Kidney epithelial cell (primary cell): ENCODE measurements around the gene GFRA1. TPM values are rescaled to one million over a fixed set of nuclear protein-coding genes. Genes with fewer than 3 reads are reported as not detected.

Experiments
- DNase-seq: peaks from one replicate; pipeline ENCODE4 v3.0.0-alpha.2; 2010; ENCODE audit warnings: low read depth
- H3K27me3 ChIP-seq: 2 replicates; pipeline ENCODE4 v1.6.0; 2011; ENCODE audit warnings: low read length; ENCODE audit not compliant: control insufficient read depth, insufficient read depth
- H3K36me3 ChIP-seq: 2 replicates; pipeline ENCODE4 v1.5.1; 2011; ENCODE audit warnings: low read length; ENCODE audit not compliant: control insufficient read depth, insufficient read depth
- H3K4me3 ChIP-seq: 2 replicates; pipeline ENCODE4 v1.5.1; 2011; ENCODE audit warnings: low read depth, mild to moderate bottlenecking, control low read depth, low read length
- total RNA-seq: library from RNA; depleted of rRNA; stranded (reverse); fragments of >200 nt; gene quantifications from 2 replicates; pipeline ENCODE4 v1.2.3, GENCODE V29; 2015
- TF ChIP-seq, protein P1 (sequence below): IDR thresholded peaks from 2 replicates; pipeline ENCODE4 v1.5.1; 2011; ENCODE audit warnings: mild to moderate bottlenecking, moderate library complexity, low read length, control low read depth, inconsistent platforms; ENCODE audit not compliant: insufficient read depth, poor library complexity, severe bottlenecking

The GFRA1 gene
- total RNA-seq, 1 donor from 2014 or later, result 1.6 TPM

DNA sequence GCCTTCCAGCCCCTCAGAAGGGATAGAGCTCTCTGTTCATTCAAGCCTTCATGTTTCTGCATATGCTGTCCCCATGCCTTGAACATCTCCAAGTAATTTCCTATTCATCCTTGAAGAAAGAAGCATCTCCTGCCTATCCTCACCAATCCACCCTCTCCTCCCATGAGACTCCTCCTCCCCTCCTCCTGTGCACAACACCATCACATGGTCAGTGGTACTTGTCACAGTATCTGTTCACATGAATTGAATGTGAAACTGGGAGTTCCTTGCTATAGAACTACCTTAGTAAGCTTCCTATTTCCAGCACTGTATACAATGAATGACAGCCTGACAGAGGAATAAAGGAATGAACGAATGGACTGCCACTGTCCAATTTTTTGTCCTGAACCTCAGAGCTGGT lies 115.5 kb downstream of the GFRA1 start:
- no peaks in the 10 kb centered on the region for H3K27me3 ChIP-seq
- TF ChIP-seq, protein P1, sequence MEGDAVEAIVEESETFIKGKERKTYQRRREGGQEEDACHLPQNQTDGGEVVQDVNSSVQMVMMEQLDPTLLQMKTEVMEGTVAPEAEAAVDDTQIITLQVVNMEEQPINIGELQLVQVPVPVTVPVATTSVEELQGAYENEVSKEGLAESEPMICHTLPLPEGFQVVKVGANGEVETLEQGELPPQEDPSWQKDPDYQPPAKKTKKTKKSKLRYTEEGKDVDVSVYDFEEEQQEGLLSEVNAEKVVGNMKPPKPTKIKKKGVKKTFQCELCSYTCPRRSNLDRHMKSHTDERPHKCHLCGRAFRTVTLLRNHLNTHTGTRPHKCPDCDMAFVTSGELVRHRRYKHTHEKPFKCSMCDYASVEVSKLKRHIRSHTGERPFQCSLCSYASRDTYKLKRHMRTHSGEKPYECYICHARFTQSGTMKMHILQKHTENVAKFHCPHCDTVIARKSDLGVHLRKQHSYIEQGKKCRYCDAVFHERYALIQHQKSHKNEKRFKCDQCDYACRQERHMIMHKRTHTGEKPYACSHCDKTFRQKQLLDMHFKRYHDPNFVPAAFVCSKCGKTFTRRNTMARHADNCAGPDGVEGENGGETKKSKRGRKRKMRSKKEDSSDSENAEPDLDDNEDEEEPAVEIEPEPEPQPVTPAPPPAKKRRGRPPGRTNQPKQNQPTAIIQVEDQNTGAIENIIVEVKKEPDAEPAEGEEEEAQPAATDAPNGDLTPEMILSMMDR, result no peak
- no peak for DNase-seq
- no peaks in the 10 kb centered on the region for H3K36me3 ChIP-seq
- H3K4me3 ChIP-seq, result no peak overlapping the region

DNA sequence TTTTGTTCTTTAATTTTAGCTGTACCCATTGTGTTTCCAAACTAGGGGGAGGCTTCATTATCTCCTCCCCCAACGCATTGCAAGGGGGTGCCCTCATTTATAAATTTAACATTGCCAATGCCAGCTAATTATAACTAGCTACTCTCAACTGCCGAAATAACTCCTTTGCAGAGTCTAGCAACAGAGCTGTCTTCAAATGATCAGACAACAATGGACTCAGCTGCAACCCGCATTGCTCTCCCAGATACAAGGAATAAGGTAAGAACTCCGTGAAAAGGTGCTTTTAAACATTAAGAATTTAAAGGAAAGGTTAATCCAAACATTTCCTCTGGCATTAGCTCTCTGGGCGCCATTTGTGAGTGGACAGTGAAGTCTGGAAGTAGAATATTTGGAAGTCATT lies 116.2 kb downstream of the GFRA1 start:
- H3K27me3 ChIP-seq, result no peaks in the 10 kb centered on the region
- no peak for DNase-seq
- no peaks in the 10 kb centered on the region for H3K36me3 ChIP-seq
- TF ChIP-seq, protein P1, result no peak
- no peak overlapping the region for H3K4me3 ChIP-seq

DNA sequence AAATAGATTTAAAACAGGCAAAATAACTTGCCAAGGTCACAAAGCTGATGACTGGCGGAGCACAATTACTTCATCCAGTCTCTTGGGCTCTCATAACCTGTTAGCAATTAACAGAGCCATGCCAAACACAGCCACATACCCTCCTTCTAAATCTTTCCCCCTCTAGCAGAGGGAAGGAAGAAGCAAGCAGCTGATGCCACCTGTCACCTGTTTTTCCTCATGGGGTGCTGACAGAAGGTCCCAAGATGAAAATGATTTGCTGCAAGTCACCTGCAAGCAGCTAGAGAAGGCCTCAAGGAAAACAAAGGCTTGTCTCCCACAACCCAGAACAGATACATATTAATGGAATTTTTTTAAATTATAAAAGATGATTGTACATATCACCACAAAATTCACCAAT lies 117.8 kb downstream of the GFRA1 start:
- TF ChIP-seq, protein P1, result no peak
- H3K36me3 ChIP-seq, result no peaks in the 10 kb centered on the region
- no peaks in the 10 kb centered on the region for H3K27me3 ChIP-seq
- H3K4me3 ChIP-seq, result no peak overlapping the region
- DNase-seq, result no peak

DNA sequence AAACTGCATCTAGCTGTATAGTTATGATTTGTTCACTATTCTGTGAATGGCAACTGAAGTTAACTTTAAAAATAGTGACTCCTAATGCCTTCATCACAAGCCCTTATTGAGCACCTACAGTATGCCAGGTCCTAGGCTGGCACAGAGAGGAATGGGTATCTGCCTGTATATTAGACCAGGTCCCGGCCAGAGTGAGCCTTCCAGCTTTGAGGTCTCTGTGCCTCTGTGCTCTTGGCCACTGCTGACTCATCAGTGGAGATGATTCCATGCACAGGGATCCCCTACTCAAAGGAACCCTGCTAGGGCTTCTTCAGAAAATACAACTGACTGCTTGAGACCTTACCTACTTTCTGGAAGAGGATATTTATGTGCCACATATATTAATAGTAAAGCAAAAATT lies 118.4 kb downstream of the GFRA1 start:
- Histone ChIP-seq H3K27me3 (no peaks in the 10 kb centered on the region), H3K36me3 (no peaks in the 10 kb centered on the region), H3K4me3 (no peak overlapping the region)
- TF ChIP-seq, protein P1, result no peak
- no peak for DNase-seq

DNA sequence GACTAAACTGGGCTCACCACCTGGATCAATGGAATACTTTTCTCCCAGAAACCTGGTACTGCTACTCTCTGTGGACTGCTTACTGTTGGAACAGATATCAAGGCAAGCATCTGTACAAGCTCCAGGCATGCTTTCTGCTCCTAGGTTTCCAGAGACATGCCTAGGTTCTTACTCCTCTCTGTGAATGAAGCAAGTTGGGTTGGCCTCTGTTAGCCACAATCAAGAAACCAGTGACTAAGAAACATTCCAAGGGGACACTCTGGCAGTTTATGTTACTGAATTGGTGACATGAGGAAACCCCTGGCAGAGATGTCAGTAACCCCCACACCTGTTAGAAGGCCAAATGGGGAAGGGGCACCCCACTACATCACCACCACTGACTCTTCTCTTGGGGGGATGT lies 121.9 kb downstream of the GFRA1 start:
- Histone ChIP-seq H3K36me3 (no peaks in the 10 kb centered on the region), H3K4me3 (no peak overlapping the region), H3K27me3 (no peaks in the 10 kb centered on the region)
- TF ChIP-seq, protein P1, result no peak
- DNase-seq, result no peak

DNA sequence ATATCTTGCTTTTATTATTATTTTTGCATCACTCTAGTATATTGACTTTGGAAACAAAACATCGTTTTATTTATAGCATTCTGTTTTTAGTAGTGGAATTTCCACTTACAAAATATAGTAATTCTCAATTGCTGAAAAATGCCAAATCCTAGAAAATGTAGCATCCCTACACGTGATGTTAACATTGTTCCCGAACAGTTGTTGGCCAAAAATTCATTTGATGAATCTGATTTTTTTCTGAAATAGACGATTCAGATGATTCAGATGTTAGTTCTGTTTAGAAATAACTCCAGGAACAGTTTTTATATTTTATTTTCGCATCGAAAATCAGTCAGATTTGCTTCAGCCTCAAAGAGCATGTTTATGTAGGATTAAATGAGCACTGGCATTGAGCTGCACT lies 122.4 kb downstream of the GFRA1 start:
- Histone ChIP-seq H3K36me3 (no peaks in the 10 kb centered on the region), H3K27me3 (no peaks in the 10 kb centered on the region), H3K4me3 (no peak overlapping the region)
- TF ChIP-seq, protein P1, result no peak
- no peak for DNase-seq
